Osteoblast (primary cell): Measurements from ENCODE around the gene PLTP. TPM values are rescaled to one million over a fixed set of nuclear protein-coding genes. Genes with fewer than 3 reads are reported as not detected.
A peak's percentile ranks its signal among the peaks of the same experiment; 100 is the strongest.

Source experiments
- DNase-seq: peaks from one replicate; pipeline ENCODE4 v3.0.0; 2011; ENCODE audit warnings: low spot score, mixed read lengths; ENCODE audit not compliant: insufficient read length; ENCODE audit errors: missing footprints
- H2AFZ ChIP-seq: 2 replicates; pipeline ENCODE4 v1.6.0; 2011; ENCODE audit warnings: mild to moderate bottlenecking, low read length
- H3K27ac ChIP-seq: 2 replicates; pipeline ENCODE4 v1.5.1; 2011; ENCODE audit warnings: mild to moderate bottlenecking, low read depth, low read length, moderate library complexity
- H3K27me3 ChIP-seq: 2 replicates; pipeline ENCODE4 v1.6.0; 2012; ENCODE audit warnings: mild to moderate bottlenecking, control low read depth, inconsistent platforms, low read length, moderate library complexity; ENCODE audit not compliant: insufficient read depth
- H3K36me3 ChIP-seq: 2 replicates; pipeline ENCODE4 v1.5.1; 2011; ENCODE audit warnings: mild to moderate bottlenecking, low read length, control low read depth, moderate library complexity; ENCODE audit not compliant: insufficient read depth
- H3K4me1 ChIP-seq: 2 replicates; pipeline ENCODE4 v1.5.1; 2011; ENCODE audit warnings: mild to moderate bottlenecking, low read length, control low read depth, moderate library complexity; ENCODE audit not compliant: insufficient read depth
- H3K4me2 ChIP-seq: 2 replicates; pipeline ENCODE4 v1.6.0; 2011; ENCODE audit warnings: mild to moderate bottlenecking, low read length; ENCODE audit not compliant: insufficient read depth
- H3K4me3 ChIP-seq: fragments of 200-600 bp; sonication (generic); 3 replicates; pipeline ENCODE4 v1.5.1; 2012; ENCODE audit warnings: mild to moderate bottlenecking, low read length, inconsistent platforms; ENCODE audit not compliant: insufficient read depth
- H3K79me2 ChIP-seq: 2 replicates; pipeline ENCODE4 v1.6.0; 2012; ENCODE audit warnings: mild to moderate bottlenecking, low read length, control low read depth, inconsistent platforms; ENCODE audit not compliant: insufficient read depth
- H3K9me3 ChIP-seq: 2 replicates; pipeline ENCODE4 v1.5.1; 2011; ENCODE audit warnings: low read depth, low read length, control low read depth
- H4K20me1 ChIP-seq: 2 replicates; pipeline ENCODE4 v1.6.0; 2012; ENCODE audit warnings: mild to moderate bottlenecking, low read length, control low read depth; ENCODE audit not compliant: insufficient read depth
- CTCF ChIP-seq: IDR thresholded peaks from 2 replicates; pipeline ENCODE4 v1.5.1; 2011; ENCODE audit warnings: mild to moderate bottlenecking, low read depth, low read length, moderate library complexity; ENCODE audit errors: extremely low read depth
- total RNA-seq: library from RNA; depleted of rRNA; stranded (reverse); fragments of >200 nt; gene quantifications from 2 replicates; pipeline ENCODE4 v1.2.3, GENCODE V29; 2012

The PLTP gene, protein sequence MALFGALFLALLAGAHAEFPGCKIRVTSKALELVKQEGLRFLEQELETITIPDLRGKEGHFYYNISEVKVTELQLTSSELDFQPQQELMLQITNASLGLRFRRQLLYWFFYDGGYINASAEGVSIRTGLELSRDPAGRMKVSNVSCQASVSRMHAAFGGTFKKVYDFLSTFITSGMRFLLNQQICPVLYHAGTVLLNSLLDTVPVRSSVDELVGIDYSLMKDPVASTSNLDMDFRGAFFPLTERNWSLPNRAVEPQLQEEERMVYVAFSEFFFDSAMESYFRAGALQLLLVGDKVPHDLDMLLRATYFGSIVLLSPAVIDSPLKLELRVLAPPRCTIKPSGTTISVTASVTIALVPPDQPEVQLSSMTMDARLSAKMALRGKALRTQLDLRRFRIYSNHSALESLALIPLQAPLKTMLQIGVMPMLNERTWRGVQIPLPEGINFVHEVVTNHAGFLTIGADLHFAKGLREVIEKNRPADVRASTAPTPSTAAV
- 15.3 and 21.7 TPM in 2 replicates for total RNA-seq

GRCh38 chr20:45911486-45912343, at the start of gene PLTP:
Gene PLTP, minus strand, starts transcription at chr20:45912155. Its CDS starts 703 bp downstream, at chr20:45911452.
- H4K20me1 ChIP-seq, result no peaks in the 10 kb centered on the region
- peak within 1 kb of the TSS; percentile 65 for H3K27ac ChIP-seq
- peak within 1 kb of the TSS; percentile 72 for H3K4me3 ChIP-seq
- no peak for TF ChIP-seq CTCF
- H3K79me2 ChIP-seq, result no peaks in the 10 kb centered on the region
- no peaks in the 10 kb centered on the region for H3K9me3 ChIP-seq
- peaks cover 17% of the 10 kb centered on the region for H3K4me1 ChIP-seq
- H2AFZ ChIP-seq, result peak within 1 kb of the TSS; percentile 86
- H3K27me3 ChIP-seq, result no peaks in the 10 kb centered on the region
- peak; percentile 84 for DNase-seq
- no peaks in the 10 kb centered on the region for H3K36me3 ChIP-seq
- H3K4me2 ChIP-seq, result peak within 1 kb of the TSS; percentile 87

GRCh38 chr20:45959956-45960630, 48.1 kb upstream of the PLTP start:
- Histone ChIP-seq H3K4me2 (no peak overlapping the region), H3K27ac (no peak overlapping the region), H3K9me3 (no peaks in the 10 kb centered on the region), H3K4me3 (no peak overlapping the region), H3K4me1 (no peaks in the 10 kb centered on the region), H3K79me2 (no peaks in the 10 kb centered on the region), H3K27me3 (no peaks in the 10 kb centered on the region), H2AFZ (no peak overlapping the region), H4K20me1 (peaks cover 11% of the 10 kb centered on the region), H3K36me3 (peaks cover 89% of the 10 kb centered on the region)
- DNase-seq, result peak; percentile 44
- no peak for TF ChIP-seq CTCF

GRCh38 chr20:45959126-45959525, 47.2 kb upstream of the PLTP start:
- no peaks in the 10 kb centered on the region for H3K4me1 ChIP-seq
- H4K20me1 ChIP-seq, result peaks cover 11% of the 10 kb centered on the region
- H3K36me3 ChIP-seq, result peaks cover 82% of the 10 kb centered on the region
- no peak overlapping the region for H3K4me3 ChIP-seq
- H3K27ac ChIP-seq, result no peak overlapping the region
- H3K9me3 ChIP-seq, result no peaks in the 10 kb centered on the region
- no peak for TF ChIP-seq CTCF
- H3K4me2 ChIP-seq, result no peak overlapping the region
- no peak overlapping the region for H2AFZ ChIP-seq
- H3K79me2 ChIP-seq, result no peaks in the 10 kb centered on the region
- no peak for DNase-seq
- H3K27me3 ChIP-seq, result no peaks in the 10 kb centered on the region
